NCI-H146 treated with DMSO at 0.1 percent for 48 hours (cell line): Measurements from ENCODE around the gene BEX3.

Source experiments
- DNase-seq: peaks from one replicate; lab custom pipeline; 2025; ENCODE audit not compliant: unreplicated experiment; lab: John Stamatoyannopoulos, UW

The BEX3 gene

DNA sequence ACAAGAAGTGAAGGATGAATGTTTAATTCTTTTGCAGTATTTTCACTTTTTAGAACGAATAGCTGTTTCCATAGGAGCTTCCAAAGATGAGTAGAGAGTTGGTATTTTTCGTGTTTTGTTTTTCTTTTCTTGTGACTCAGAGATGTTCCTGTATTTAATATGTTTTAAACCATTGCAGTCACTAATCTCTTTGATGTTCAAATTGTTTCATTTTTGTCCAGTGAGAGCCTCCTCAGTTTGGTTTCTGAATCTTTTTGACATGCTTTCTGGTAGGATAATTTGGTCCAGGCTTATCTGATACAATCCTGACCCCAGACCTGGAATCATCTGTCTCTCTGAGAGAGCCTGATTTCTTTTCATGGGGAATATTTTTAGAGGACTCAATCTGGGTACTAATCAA lies 41.6 kb downstream of the BEX3 start:
- DNase-seq, result no peak

GRCh38 chrX:103418811-103419340 lies 42.5 kb downstream of the BEX3 start:
- no peak for DNase-seq

DNA sequence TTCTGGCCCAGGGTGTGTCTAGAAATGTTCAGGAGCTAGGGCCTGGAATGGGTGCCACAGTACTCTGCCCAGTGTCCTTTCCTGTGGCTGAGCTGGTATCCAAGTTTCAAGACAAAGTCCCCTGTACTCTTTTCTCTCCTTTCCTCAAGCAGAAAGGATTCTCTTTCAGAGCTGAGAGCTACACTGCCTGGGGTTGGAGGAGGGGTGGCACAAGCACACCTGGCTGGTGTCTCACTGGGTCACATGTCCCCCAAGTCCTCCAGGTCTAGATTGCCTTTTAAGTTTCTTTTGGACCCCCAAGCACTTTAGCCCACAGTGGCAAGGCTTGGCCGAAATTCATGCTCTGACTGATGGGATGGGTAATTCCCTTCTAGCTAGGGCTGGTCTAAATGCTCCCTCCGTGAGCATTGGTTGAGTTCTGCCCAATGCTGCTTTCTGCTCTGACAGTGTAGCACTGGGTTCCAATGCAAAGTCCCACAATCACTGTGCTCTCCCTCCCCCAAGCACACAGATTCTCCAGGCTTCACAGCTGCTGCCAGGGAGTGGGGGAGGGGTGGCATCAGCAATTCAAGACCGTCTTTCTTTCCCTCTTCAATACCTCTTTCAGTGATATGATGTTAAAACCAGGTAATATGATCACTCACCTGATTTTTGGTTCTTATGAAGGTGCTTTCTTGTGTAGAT lies 47.8 kb downstream of the BEX3 start:
- no peak for DNase-seq
